ENCODE measurements around the gene PCDHGA1.
A peak's percentile ranks its signal among the peaks of the same experiment; 100 is the strongest.

Gene PCDHGA1

DNA sequence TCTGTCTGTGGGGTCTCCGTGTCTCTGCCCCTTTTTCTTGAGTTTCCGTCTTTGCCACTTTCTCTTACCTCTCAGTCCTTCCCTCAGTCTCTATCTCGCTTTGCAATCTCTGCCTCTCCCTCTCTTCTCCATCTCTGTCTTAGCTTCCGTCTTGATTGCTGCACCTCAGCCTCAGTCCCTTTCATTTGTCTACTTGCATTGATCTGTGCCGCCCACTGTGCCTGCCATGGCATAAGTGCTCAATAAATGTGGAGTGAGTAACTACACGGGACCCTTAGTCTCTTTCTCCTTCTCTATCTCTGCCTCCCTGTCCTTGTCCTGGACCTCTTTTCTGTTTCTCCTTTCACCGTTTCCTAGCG lies 165.1 kb downstream of the PCDHGA1 start:
- peaks cover 2 to 21% of the 10 kb centered on the region in 2 donors for H3K36me3 ChIP-seq (ENCODE audit: control insufficient read depth in 2 of 2, insufficient read depth in 2 of 2, low read length in 2 of 2)
- H3K27me3 ChIP-seq (ENCODE audit: control insufficient read depth in 1 of 2, insufficient read depth in 2 of 2, low read length in 2 of 2): no peaks in the 10 kb centered on the region
- no peak overlapping the region for H3K27ac ChIP-seq (ENCODE audit: low read length)
- H3K9ac ChIP-seq (ENCODE audit: low read length in 2 of 2): no peak overlapping the region
- H3K4me3 ChIP-seq (ENCODE audit: low read length in 2 of 2): no peak overlapping the region
- H3K9me3 ChIP-seq (ENCODE audit: control insufficient read depth in 2 of 2, low read length in 2 of 2): no peaks in the 10 kb centered on the region
- H3K4me1 ChIP-seq (ENCODE audit: control insufficient read depth, insufficient read depth, low read length): peaks cover 25% of the 10 kb centered on the region

DNA sequence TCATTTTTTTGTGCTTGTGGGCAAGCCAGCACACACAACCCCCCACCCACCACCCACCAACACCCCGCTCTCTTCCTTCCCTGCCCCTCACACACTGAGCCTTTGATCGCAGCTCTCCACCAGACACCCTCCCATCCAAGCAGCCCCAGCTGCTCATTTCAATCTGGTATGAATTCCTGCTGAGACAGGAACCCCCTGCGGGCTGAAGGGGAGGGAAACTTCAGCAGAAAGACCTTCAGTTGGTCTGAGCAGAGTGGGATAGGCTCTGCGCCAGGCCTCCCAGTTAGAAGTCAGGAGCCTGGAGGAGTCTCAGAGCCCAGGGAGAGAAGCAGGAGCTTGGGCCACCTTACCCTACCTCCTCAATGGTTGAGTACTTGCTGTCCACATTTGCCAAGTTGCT lies 165.7 kb downstream of the PCDHGA1 start:
- peaks cover 2 to 16% of the 10 kb centered on the region in 2 donors for H3K36me3 ChIP-seq (ENCODE audit: control insufficient read depth in 2 of 2, insufficient read depth in 2 of 2, low read length in 2 of 2)
- no peak overlapping the region for H3K9ac ChIP-seq (ENCODE audit: low read length in 2 of 2)
- no peaks in the 10 kb centered on the region for H3K9me3 ChIP-seq (ENCODE audit: control insufficient read depth in 2 of 2, low read length in 2 of 2)
- no peak overlapping the region for H3K27ac ChIP-seq (ENCODE audit: low read length)
- H3K4me3 ChIP-seq (ENCODE audit: low read length in 2 of 2): no peak overlapping the region
- H3K4me1 ChIP-seq (ENCODE audit: control insufficient read depth, insufficient read depth, low read length): peaks cover 24% of the 10 kb centered on the region
- H3K27me3 ChIP-seq (ENCODE audit: control insufficient read depth in 1 of 2, insufficient read depth in 2 of 2, low read length in 2 of 2): no peaks in the 10 kb centered on the region

DNA sequence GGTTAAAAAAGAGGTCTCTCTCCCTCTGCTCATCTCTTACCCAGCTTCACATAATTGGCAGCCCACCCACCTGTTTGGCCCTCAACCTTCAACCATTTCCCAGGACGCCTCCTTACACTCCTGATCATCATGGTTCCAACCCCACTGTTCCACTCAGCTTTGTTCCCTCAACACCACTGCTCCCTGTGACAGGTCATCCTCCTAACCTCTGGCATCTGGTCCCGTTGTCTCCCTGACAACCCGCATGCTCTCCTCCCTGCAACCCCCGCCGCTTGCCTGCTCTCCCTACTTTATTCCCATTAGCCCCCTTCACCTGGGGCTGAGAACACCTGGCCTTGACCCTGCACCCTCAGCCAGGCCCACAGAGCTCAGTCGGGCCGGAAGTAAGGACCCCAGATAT lies 171.4 kb downstream of the PCDHGA1 start:
- H3K9ac ChIP-seq (ENCODE audit: low read length in 2 of 2): no peak overlapping the region
- H3K9me3 ChIP-seq (ENCODE audit: control insufficient read depth in 2 of 2, low read length in 2 of 2): no peaks in the 10 kb centered on the region
- peaks cover 8 to 27% of the 10 kb centered on the region in 2 donors for H3K36me3 ChIP-seq (ENCODE audit: control insufficient read depth in 2 of 2, insufficient read depth in 2 of 2, low read length in 2 of 2)
- peaks cover 2% of the 10 kb centered on the region for H3K4me1 ChIP-seq (ENCODE audit: control insufficient read depth, insufficient read depth, low read length)
- no peak overlapping the region for H3K4me3 ChIP-seq (ENCODE audit: low read length in 2 of 2)
- no peak overlapping the region for H3K27ac ChIP-seq (ENCODE audit: low read length)
- no peaks in the 10 kb centered on the region for H3K27me3 ChIP-seq (ENCODE audit: control insufficient read depth in 1 of 2, insufficient read depth in 2 of 2, low read length in 2 of 2)

GRCh38 chr5:141503681-141504080 lies 173.4 kb downstream of the PCDHGA1 start:
- Histone ChIP-seq H3K9ac (ENCODE audit: low read length in 2 of 2) (no peak overlapping the region), H3K9me3 (ENCODE audit: control insufficient read depth in 2 of 2, low read length in 2 of 2) (no peaks in the 10 kb centered on the region), H3K36me3 (ENCODE audit: control insufficient read depth in 2 of 2, insufficient read depth in 2 of 2, low read length in 2 of 2) (peaks cover 8 to 20% of the 10 kb centered on the region in 2 donors), H3K27ac (ENCODE audit: low read length) (no peak overlapping the region), H3K4me3 (ENCODE audit: low read length in 2 of 2) (no peak overlapping the region), H3K4me1 (ENCODE audit: control insufficient read depth, insufficient read depth, low read length) (peaks cover 20% of the 10 kb centered on the region), H3K27me3 (ENCODE audit: control insufficient read depth in 1 of 2, insufficient read depth in 2 of 2, low read length in 2 of 2) (no peaks in the 10 kb centered on the region)

GRCh38 chr5:141504216-141504615 lies 173.9 kb downstream of the PCDHGA1 start:
- Histone ChIP-seq H3K36me3 (ENCODE audit: control insufficient read depth in 2 of 2, insufficient read depth in 2 of 2, low read length in 2 of 2) (peaks cover 6 to 20% of the 10 kb centered on the region in 2 donors), H3K9ac (ENCODE audit: low read length in 2 of 2) (no peak overlapping the region), H3K27me3 (ENCODE audit: control insufficient read depth in 1 of 2, insufficient read depth in 2 of 2, low read length in 2 of 2) (no peaks in the 10 kb centered on the region), H3K9me3 (ENCODE audit: control insufficient read depth in 2 of 2, low read length in 2 of 2) (no peaks in the 10 kb centered on the region), H3K4me3 (ENCODE audit: low read length in 2 of 2) (no peak overlapping the region), H3K27ac (ENCODE audit: low read length) (no peak overlapping the region), H3K4me1 (ENCODE audit: control insufficient read depth, insufficient read depth, low read length) (peaks cover 22% of the 10 kb centered on the region)

- Histone ChIP-seq H3K9ac (ENCODE audit: low read length in 2 of 2) (peak overlapping the region; percentile 46 to 47), H3K36me3 (ENCODE audit: control insufficient read depth in 2 of 2, insufficient read depth in 2 of 2, low read length in 2 of 2) (peaks cover 15 to 30% of the 10 kb centered on the region in 2 donors), H3K4me1 (ENCODE audit: control insufficient read depth, insufficient read depth, low read length) (peaks cover 31% of the 10 kb centered on the region)
Observed at GRCh38 chr5:141506381-141507155, 176.3 kb downstream of the PCDHGA1 start.

GRCh38 chr5:141507387-141508091 lies 177.2 kb downstream of the PCDHGA1 start:
- H3K27ac ChIP-seq (ENCODE audit: low read length): peak overlapping the region; percentile 81
- H3K36me3 ChIP-seq (ENCODE audit: control insufficient read depth in 2 of 2, insufficient read depth in 2 of 2, low read length in 2 of 2): peaks cover 17 to 30% of the 10 kb centered on the region in 2 donors
- peak overlapping the region; percentile 46 to 47 for H3K9ac ChIP-seq (ENCODE audit: low read length in 2 of 2)
- no peaks in the 10 kb centered on the region for H3K9me3 ChIP-seq (ENCODE audit: control insufficient read depth in 2 of 2, low read length in 2 of 2)
- H3K4me3 ChIP-seq (ENCODE audit: low read length in 2 of 2): peak overlapping the region; percentile 7 to 58
- H3K4me1 ChIP-seq (ENCODE audit: control insufficient read depth, insufficient read depth, low read length): peaks cover 39% of the 10 kb centered on the region
- no peaks in the 10 kb centered on the region for H3K27me3 ChIP-seq (ENCODE audit: control insufficient read depth in 1 of 2, insufficient read depth in 2 of 2, low read length in 2 of 2)

More at GRCh38 chr5:141506381-141507155, 176.3 kb downstream of the PCDHGA1 start:
- H3K27me3 ChIP-seq (ENCODE audit: control insufficient read depth in 1 of 2, insufficient read depth in 2 of 2, low read length in 2 of 2): no peaks in the 10 kb centered on the region
- H3K4me3 ChIP-seq (ENCODE audit: low read length in 2 of 2): no peak overlapping the region
- no peaks in the 10 kb centered on the region for H3K9me3 ChIP-seq (ENCODE audit: control insufficient read depth in 2 of 2, low read length in 2 of 2)
- peak overlapping the region; percentile 81 for H3K27ac ChIP-seq (ENCODE audit: low read length)

DNA sequence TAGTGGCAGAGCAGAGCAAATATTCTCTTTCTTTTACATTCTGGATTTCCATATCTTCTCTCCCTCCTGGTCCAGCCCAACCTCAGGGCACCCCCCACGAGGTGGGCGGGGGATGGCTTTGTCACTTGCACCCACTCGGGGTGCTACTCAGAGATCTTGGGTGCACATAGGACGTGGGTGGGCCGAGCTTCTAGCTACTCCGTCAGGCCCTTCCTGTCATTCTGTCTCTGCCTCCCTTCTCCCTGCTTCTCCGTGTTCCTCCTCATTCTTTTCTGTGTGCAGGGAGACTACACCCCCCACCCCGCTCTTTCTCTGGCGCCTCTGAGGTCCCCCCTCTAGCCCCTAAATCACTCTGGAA lies 178.1 kb downstream of the PCDHGA1 start:
- Histone ChIP-seq H3K9ac (ENCODE audit: low read length in 2 of 2) (peak overlapping the region; percentile 5 to 46), H3K9me3 (ENCODE audit: control insufficient read depth in 2 of 2, low read length in 2 of 2) (no peaks in the 10 kb centered on the region), H3K36me3 (ENCODE audit: control insufficient read depth in 2 of 2, insufficient read depth in 2 of 2, low read length in 2 of 2) (peaks cover 17 to 30% of the 10 kb centered on the region in 2 donors), H3K27me3 (ENCODE audit: control insufficient read depth in 1 of 2, insufficient read depth in 2 of 2, low read length in 2 of 2) (no peaks in the 10 kb centered on the region), H3K27ac (ENCODE audit: low read length) (peak overlapping the region; percentile 81), H3K4me1 (ENCODE audit: control insufficient read depth, insufficient read depth, low read length) (peaks cover 43% of the 10 kb centered on the region), H3K4me3 (ENCODE audit: low read length in 2 of 2) (peak overlapping the region; percentile 7 to 58)

- H3K9ac ChIP-seq (ENCODE audit: low read length in 2 of 2): peak overlapping the region; percentile 46 to 68
- peak overlapping the region; percentile 28 to 58 for H3K4me3 ChIP-seq (ENCODE audit: low read length in 2 of 2)
- H3K4me1 ChIP-seq (ENCODE audit: control insufficient read depth, insufficient read depth, low read length): peaks cover 48% of the 10 kb centered on the region
- H3K9me3 ChIP-seq (ENCODE audit: control insufficient read depth in 2 of 2, low read length in 2 of 2): no peaks in the 10 kb centered on the region
- H3K36me3 ChIP-seq (ENCODE audit: control insufficient read depth in 2 of 2, insufficient read depth in 2 of 2, low read length in 2 of 2): peaks cover 17 to 28% of the 10 kb centered on the region in 2 donors
- H3K27me3 ChIP-seq (ENCODE audit: control insufficient read depth in 1 of 2, insufficient read depth in 2 of 2, low read length in 2 of 2): no peaks in the 10 kb centered on the region
- peak overlapping the region; percentile 81 for H3K27ac ChIP-seq (ENCODE audit: low read length)
Observed at GRCh38 chr5:141508798-141509611, 178.7 kb downstream of the PCDHGA1 start.

- Histone ChIP-seq H3K4me1 (ENCODE audit: control insufficient read depth, insufficient read depth, low read length) (peaks cover 60% of the 10 kb centered on the region), H3K9ac (ENCODE audit: low read length in 2 of 2) (no peak overlapping the region), H3K27ac (ENCODE audit: low read length) (peak overlapping the region; percentile 93)
Observed at GRCh38 chr5:141510160-141510559, 179.8 kb downstream of the PCDHGA1 start.

More at GRCh38 chr5:141510160-141510559, 179.8 kb downstream of the PCDHGA1 start:
- H3K9me3 ChIP-seq (ENCODE audit: control insufficient read depth in 2 of 2, low read length in 2 of 2): no peaks in the 10 kb centered on the region
- no peaks in the 10 kb centered on the region for H3K27me3 ChIP-seq (ENCODE audit: control insufficient read depth in 1 of 2, insufficient read depth in 2 of 2, low read length in 2 of 2)
- peaks cover 17 to 22% of the 10 kb centered on the region in 2 donors for H3K36me3 ChIP-seq (ENCODE audit: control insufficient read depth in 2 of 2, insufficient read depth in 2 of 2, low read length in 2 of 2)
- H3K4me3 ChIP-seq (ENCODE audit: low read length in 2 of 2): no peak overlapping the region
